B cell (primary cell): ENCODE data around the gene CELF4. TPM values are rescaled to one million over a fixed set of nuclear protein-coding genes. Genes with fewer than 3 reads are reported as not detected.

Experiments
- ATAC-seq: fragments of 200-7000 bp; cut with Tn5 transposase; one replicate; pipeline ENCODE4 v1.10.0; 2021; ENCODE audit warnings: low read depth, mild to moderate bottlenecking, moderate number of reproducible peaks, moderate library complexity
- CTCF ChIA-PET: fragments of 350-600 bp; sonication (Branson Sonifier 250); formaldehyde crosslinking; loops from one replicate; lab custom pipeline; 2021; ENCODE audit warnings: antibody characterized with exemption, inconsistent platforms; lab: Charles Lee
- POLR2A ChIA-PET: fragments of 350-600 bp; sonication (Branson Sonifier 250); formaldehyde crosslinking; loops from one replicate; lab custom pipeline; 2021; ENCODE audit warnings: antibody characterized with exemption; lab: Charles Lee
- DNase-seq: peaks from one replicate; pipeline ENCODE4 v3.0.0; 2013
- H2AFZ ChIP-seq: 2 replicates; pipeline ENCODE4 v1.6.1; 2012; ENCODE audit warnings: mild to moderate bottlenecking, low read depth, low read length; ENCODE audit not compliant: insufficient read depth, poor library complexity, severe bottlenecking
- H3K27ac ChIP-seq, 2 donors: 1 replicate in 1 of 2; 2 replicates in 1 of 2; pipeline ENCODE4 v1.5.1; 2012 to 2013; ENCODE audit warnings: low read length in 2 of 2, mild to moderate bottlenecking in 2 of 2, moderate library complexity in 1 of 2
- H3K27me3 ChIP-seq, 4 experiments: fragments of 200-600 bp in 1 of 4; sonication (generic) in 1 of 4; replicated peaks in 1 of 4; 1 replicate in 2 of 4; 2 replicates in 2 of 4; pipeline versions ENCODE4 v1.6.1 to v1.7.0; 2013 to 2016; ENCODE audit warnings: low read length in 3 of 4, mild to moderate bottlenecking in 2 of 4, mixed read lengths in 1 of 4, moderate library complexity in 1 of 4; ENCODE audit not compliant: insufficient read depth in 4 of 4, control insufficient read depth in 3 of 4; ENCODE audit errors: control extremely low read depth in 1 of 4
- H3K36me3 ChIP-seq, 2 experiments: replicated peaks in 1 of 2; 1 replicate in 1 of 2; 2 replicates in 1 of 2; pipeline versions ENCODE4 v1.6.1 to v1.7.1; 2013; ENCODE audit warnings: low read length in 1 of 2; ENCODE audit not compliant: insufficient read depth in 2 of 2, control insufficient read depth in 1 of 2; ENCODE audit errors: control extremely low read depth in 1 of 2, extremely low read depth in 1 of 2
- H3K4me1 ChIP-seq, 2 donors: fragments of 200-600 bp in 1 of 2; sonication (generic) in 1 of 2; 1 replicate in 1 of 2; 2 replicates in 1 of 2; pipeline versions ENCODE4 v1.5.1 to v1.6.1; 2013 to 2017; ENCODE audit warnings: low read length in 2 of 2; ENCODE audit not compliant: control insufficient read depth in 2 of 2, insufficient read depth in 2 of 2
- H3K4me2 ChIP-seq: replicated peaks from 2 replicates; pipeline ENCODE3; 2012; ENCODE audit warnings: mild to moderate bottlenecking, low read depth, low read length; ENCODE audit not compliant: poor library complexity, severe bottlenecking
- H3K4me3 ChIP-seq, 5 experiments: fragments of 200-600 bp in 1 of 5; sonication (generic) in 1 of 5; 1 replicate in 3 of 5; 2 replicates in 2 of 5; pipeline versions ENCODE4 v1.5.1 to v1.7.0; 2011 to 2016; ENCODE audit warnings: low read length in 4 of 5, mild to moderate bottlenecking in 4 of 5, low read depth in 2 of 5, control low read depth in 1 of 5, moderate library complexity in 1 of 5; ENCODE audit not compliant: insufficient read depth in 1 of 5; ENCODE audit errors: control extremely low read depth in 1 of 5, extremely low read depth in 1 of 5
- H3K79me2 ChIP-seq: fragments of 200-600 bp; sonication (generic); one replicate; pipeline ENCODE4 v1.6.0; 2016; ENCODE audit warnings: low read length; ENCODE audit not compliant: control insufficient read depth, insufficient read depth
- H3K9ac ChIP-seq: fragments of 200-600 bp; sonication (generic); 2 replicates; pipeline ENCODE4 v1.6.1; 2017; ENCODE audit warnings: mild to moderate bottlenecking, low read length, moderate library complexity
- H3K9me3 ChIP-seq, 3 donors: one replicate each; pipeline versions ENCODE4 v1.6.1 to v1.7.1; 2013; ENCODE audit warnings: low read length in 2 of 3; ENCODE audit not compliant: control insufficient read depth in 2 of 3, insufficient read depth in 1 of 3; ENCODE audit errors: control extremely low read depth in 1 of 3
- H4K20me1 ChIP-seq: 2 replicates; pipeline ENCODE4 v1.6.0; 2012; ENCODE audit warnings: mild to moderate bottlenecking, low read length; ENCODE audit not compliant: insufficient read depth, control insufficient read depth, poor library complexity, severe bottlenecking
- H3K27ac Mint-ChIP-seq: one replicate; pipeline ENCODE4 v1.8.0; 2021; ENCODE audit warnings: mixed read lengths
- H3K27me3 Mint-ChIP-seq: one replicate; pipeline ENCODE4 v1.8.0; 2021; ENCODE audit warnings: mixed read lengths
- H3K4me1 Mint-ChIP-seq: one replicate; pipeline ENCODE4 v1.8.0; 2021; ENCODE audit warnings: mixed read lengths
- H3K4me3 Mint-ChIP-seq: one replicate; pipeline ENCODE4 v1.8.0; 2021; ENCODE audit warnings: mixed read lengths
- H3K9me3 Mint-ChIP-seq: one replicate; pipeline ENCODE4 v1.8.0; 2022; ENCODE audit warnings: mixed read lengths; ENCODE audit not compliant: insufficient read depth
- CTCF ChIP-seq: fragments of 200-600 bp; IDR thresholded peaks from one replicate; pipeline ENCODE4 v1.8.0; 2022; ENCODE audit warnings: antibody characterized with exemption, mild to moderate bottlenecking
- EZH2 ChIP-seq: IDR thresholded peaks from 2 replicates; pipeline ENCODE4 v1.6.1; 2012; ENCODE audit warnings: borderline replicate concordance, low read depth, mild to moderate bottlenecking, moderate library complexity, low read length; ENCODE audit not compliant: insufficient read depth, poor library complexity, severe bottlenecking
- WGBS: methylation state at CpG from one replicate; pipeline ENCODE4 v1.1.5; 2013; ENCODE audit warnings: missing lambda C conversion rate; ENCODE audit not compliant: insufficient coverage; 5-methylcytosine and 5-hydroxymethylcytosine counted together
- intact Hi-C: fragments of 100-400 bp; cut with micrococcal nuclease; formaldehyde crosslinking; loops from one replicate; pipeline ENCODE4 v1.10.0; 2022
- polyA plus RNA-seq: library from polyadenylated mRNA; depleted of rRNA; stranded (reverse); fragments of >200 nt; gene quantifications from 2 replicates; pipeline ENCODE4 v1.2.3, GENCODE V29; 2012
- total RNA-seq, 2 donors: library from RNA; stranded (reverse); fragments of 120-200 nt in 1 of 2; gene quantifications; 1 replicate in 1 of 2; 2 replicates in 1 of 2; pipeline versions ENCODE4 v1.2.3 to v1.2.4, GENCODE V29; 2013 to 2022

Gene CELF4
- total and polyA plus RNA-seq, 2 donors (not counting 1 experiment from before 2014, with no cell fraction given), result not detected

GRCh38 chr18:37566479-37567060 is 972 bp upstream of the CELF4 start:
- H3K9ac ChIP-seq, result no peak overlapping the region
- no peak for DNase-seq
- peak overlapping the region in 1 of 5 experiments; percentile 30 for H3K4me3 ChIP-seq
- no peak overlapping the region for H3K27ac ChIP-seq
- H3K79me2 ChIP-seq, result no peaks in the 10 kb centered on the region
- no peak for TF ChIP-seq EZH2
- no peak for TF ChIP-seq CTCF
- Mint-ChIP-seq H3K9me3 (no peaks in the 10 kb centered on the region), H3K4me1 (peaks cover 21% of the 10 kb centered on the region), H3K4me3 (peak overlapping the region; percentile 70), H3K27me3 (peaks cover 74% of the 10 kb centered on the region), H3K27ac (no peak overlapping the region)
- peaks cover 7 to 11% of the 10 kb centered on the region in 2 donors for H3K4me1 ChIP-seq
- ChIA-PET CTCF (no interaction called here), POLR2A (no interaction called here)
- H2AFZ ChIP-seq, result no peak overlapping the region
- 3% methylated on average over 33 of the region's 51 CpGs for WGBS
- intact Hi-C loops, result no loop called here
- peak overlapping the region; percentile 67 for H3K4me2 ChIP-seq
- H3K27me3 ChIP-seq, result peaks cover 0 to 55% (median 23%) of the 10 kb centered on the region in 4 experiments
- peaks cover 0 to 7% (median 0%) of the 10 kb centered on the region in 3 donors for H3K9me3 ChIP-seq
- H3K36me3 ChIP-seq, result no peaks in the 10 kb centered on the region
- H4K20me1 ChIP-seq, result no peaks in the 10 kb centered on the region
- no peak for ATAC-seq

- Histone ChIP-seq H4K20me1 (no peaks in the 10 kb centered on the region), H3K36me3 (no peaks in the 10 kb centered on the region), H3K4me3 (no peak overlapping the region), H3K4me2 (peak overlapping the region; percentile 67), H3K4me1 (peaks cover 7 to 11% of the 10 kb centered on the region in 2 donors), H3K79me2 (no peaks in the 10 kb centered on the region), H3K27me3 (peaks cover 0 to 57% (median 23%) of the 10 kb centered on the region in 4 experiments), H3K9me3 (peaks cover 0 to 7% (median 0%) of the 10 kb centered on the region in 3 donors), H3K9ac (no peak overlapping the region), H2AFZ (peak overlapping the region; percentile 57), H3K27ac (no peak overlapping the region)
- DNase-seq (no peak), ATAC-seq (no peak)
- TF ChIP-seq EZH2, result no peak
- no peak for TF ChIP-seq CTCF
- ChIA-PET POLR2A (no interaction called here), CTCF (no interaction called here)
- Mint-ChIP-seq H3K4me1 (peaks cover 21% of the 10 kb centered on the region), H3K9me3 (no peaks in the 10 kb centered on the region), H3K27me3 (peaks cover 74% of the 10 kb centered on the region), H3K27ac (no peak overlapping the region), H3K4me3 (no peak overlapping the region)
- 7% methylated on average over 48 of the region's 49 CpGs for WGBS
- intact Hi-C loops, result no loop called here
These were observed 430 bp upstream of the CELF4 start for GRCh38 chr18:37565977-37566478.
